Activated CD8-positive, alpha-beta T cell treated with anti-CD3 and anti-CD28 coated beads for 36 hours (primary cell): ENCODE results near the gene ZMYND11. TPM values are rescaled to one million over a fixed set of nuclear protein-coding genes. Genes with fewer than 3 reads are reported as not detected.

Experiments used
- ATAC-seq: fragments of 200-7000 bp; cut with Tn5 transposase; one replicate; pipeline ENCODE4 v1.10.0; 2021; ENCODE audit warnings: mild to moderate bottlenecking, moderate library complexity
- CTCF ChIA-PET: fragments of 350-600 bp; sonication (Branson Sonifier 250); formaldehyde crosslinking; loops from one replicate; lab custom pipeline; 2021; ENCODE audit warnings: antibody characterized with exemption; lab: Charles Lee
- POLR2A ChIA-PET: fragments of 350-600 bp; sonication (Branson Sonifier 250); formaldehyde crosslinking; loops from one replicate; lab custom pipeline; 2021; ENCODE audit warnings: antibody characterized with exemption; lab: Charles Lee
- DNase-seq: peaks from one replicate; pipeline ENCODE4 v3.0.0-alpha.2; 2020
- H3K27ac Mint-ChIP-seq: one replicate; pipeline ENCODE4 v1.8.0; 2021; ENCODE audit warnings: mild to moderate bottlenecking, mixed read lengths
- H3K27me3 Mint-ChIP-seq: one replicate; pipeline ENCODE4 v1.8.0; 2021; ENCODE audit warnings: mixed read lengths
- H3K36me3 Mint-ChIP-seq: one replicate; pipeline ENCODE4 v1.8.0; 2021; ENCODE audit warnings: low read depth, mixed read lengths
- H3K4me1 Mint-ChIP-seq: one replicate; pipeline ENCODE4 v1.8.0; 2021; ENCODE audit warnings: low read depth, mixed read lengths
- H3K4me3 Mint-ChIP-seq: one replicate; pipeline ENCODE4 v1.8.0; 2021; ENCODE audit warnings: mild to moderate bottlenecking, moderate library complexity, mixed read lengths
- H3K9me3 Mint-ChIP-seq: one replicate; pipeline ENCODE4 v1.8.0; 2021; ENCODE audit warnings: mixed read lengths
- CTCF ChIP-seq: fragments of 200-600 bp; IDR thresholded peaks from one replicate; pipeline ENCODE4 v1.8.0; 2022; ENCODE audit warnings: antibody characterized with exemption, mild to moderate bottlenecking
- intact Hi-C: fragments of 100-400 bp; cut with micrococcal nuclease; formaldehyde crosslinking; loops from one replicate; pipeline ENCODE4 v1.10.0; 2022
- total RNA-seq, 2 experiments: library from RNA; stranded (reverse); gene quantifications; one replicate each; pipeline ENCODE4 v1.2.3, GENCODE V29; 2021

Gene ZMYND11
- total RNA-seq, 2 experiments from 2014 or later = 14.9 to 16.8 TPM

GRCh38 chr10:167383-167782 is 32.1 kb downstream of the ZMYND11 start:
- Mint-ChIP-seq H3K27me3 (no peaks in the 10 kb centered on the region), H3K36me3 (peaks cover 21% of the 10 kb centered on the region), H3K9me3 (peaks cover 20% of the 10 kb centered on the region), H3K4me1 (peaks cover 16% of the 10 kb centered on the region), H3K27ac (no peak overlapping the region), H3K4me3 (no peak overlapping the region)
- TF ChIP-seq CTCF = no peak
- ChIA-PET CTCF (no interaction called here), POLR2A (no interaction called here)
- DNase-seq (no peak), ATAC-seq (no peak)
- intact Hi-C loops = no loop called here

GRCh38 chr10:173741-174140 is 38.5 kb downstream of the ZMYND11 start:
- ATAC-seq (no peak), DNase-seq (no peak)
- Mint-ChIP-seq H3K36me3 (peaks cover 12% of the 10 kb centered on the region), H3K4me3 (no peak overlapping the region), H3K27me3 (no peaks in the 10 kb centered on the region), H3K9me3 (peaks cover 13% of the 10 kb centered on the region), H3K4me1 (peaks cover 20% of the 10 kb centered on the region), H3K27ac (no peak overlapping the region)
- TF ChIP-seq CTCF = no peak
- CTCF ChIA-PET = no interaction called here
- intact Hi-C loops = no loop called here
- POLR2A ChIA-PET = no interaction called here

- Mint-ChIP-seq H3K27ac (no peak overlapping the region), H3K4me3 (no peak overlapping the region), H3K27me3 (no peaks in the 10 kb centered on the region), H3K9me3 (peaks cover 5% of the 10 kb centered on the region), H3K4me1 (peaks cover 12% of the 10 kb centered on the region), H3K36me3 (peaks cover 12% of the 10 kb centered on the region)
- intact Hi-C loops = no loop called here
- DNase-seq (no peak), ATAC-seq (no peak)
- no peak for TF ChIP-seq CTCF
- POLR2A ChIA-PET = no interaction called here
- CTCF ChIA-PET = no interaction called here
Measured at GRCh38 chr10:176677-177076, 41.4 kb downstream of the ZMYND11 start.

- H3K9me3 Mint-ChIP-seq = peaks cover 2% of the 10 kb centered on the region
- ATAC-seq = no peak
Measured at GRCh38 chr10:178208-178607, 43.0 kb downstream of the ZMYND11 start.

GRCh38 chr10:178723-179122 is 43.5 kb downstream of the ZMYND11 start:
- intact Hi-C loops = no loop called here
- TF ChIP-seq CTCF = no peak
- POLR2A ChIA-PET = no interaction called here
- CTCF ChIA-PET = no interaction called here
- peaks cover 4% of the 10 kb centered on the region for H3K9me3 Mint-ChIP-seq
- DNase-seq (no peak), ATAC-seq (no peak)
- H3K36me3 Mint-ChIP-seq = peaks cover 20% of the 10 kb centered on the region
- no peak overlapping the region for H3K27ac Mint-ChIP-seq
- no peak overlapping the region for H3K4me3 Mint-ChIP-seq
- peaks cover 25% of the 10 kb centered on the region for H3K4me1 Mint-ChIP-seq
- no peaks in the 10 kb centered on the region for H3K27me3 Mint-ChIP-seq

More at GRCh38 chr10:178208-178607, 43.0 kb downstream of the ZMYND11 start:
- Mint-ChIP-seq H3K4me3 (no peak overlapping the region), H3K27ac (no peak overlapping the region), H3K4me1 (peaks cover 20% of the 10 kb centered on the region), H3K27me3 (no peaks in the 10 kb centered on the region), H3K36me3 (peaks cover 15% of the 10 kb centered on the region)
- DNase-seq = no peak
- intact Hi-C loops = no loop called here
- CTCF ChIA-PET = no interaction called here
- POLR2A ChIA-PET = no interaction called here
- peak; percentile 75 for TF ChIP-seq CTCF
